IPS-15b (cell line): ENCODE results near the gene PPFIA1.

Experiments
- H3K27me3 ChIP-seq: one replicate; pipeline ENCODE4 v1.6.1; 2013; ENCODE audit warnings: low read length; ENCODE audit not compliant: control insufficient read depth, insufficient read depth
- H3K36me3 ChIP-seq: one replicate; pipeline ENCODE4 v1.6.1; 2013; ENCODE audit warnings: low read length; ENCODE audit not compliant: control insufficient read depth, insufficient read depth
- H3K4me1 ChIP-seq: one replicate; pipeline ENCODE4 v1.6.1; 2013; ENCODE audit warnings: mild to moderate bottlenecking, low read length; ENCODE audit not compliant: control insufficient read depth, insufficient read depth
- H3K4me3 ChIP-seq: one replicate; pipeline ENCODE4 v1.5.1; 2013; ENCODE audit warnings: low read depth, low read length
- H3K9ac ChIP-seq: one replicate; pipeline ENCODE4 v1.6.1; 2013; ENCODE audit warnings: low read depth, mild to moderate bottlenecking, low read length
- H3K9me3 ChIP-seq: one replicate; pipeline ENCODE4 v1.6.1; 2013; ENCODE audit warnings: mild to moderate bottlenecking, low read length; ENCODE audit not compliant: control insufficient read depth, insufficient read depth

The PPFIA1 gene

GRCh38 chr11:70415191-70415590 lies 144.7 kb downstream of the PPFIA1 start:
- no peaks in the 10 kb centered on the region for H3K9me3 ChIP-seq
- no peaks in the 10 kb centered on the region for H3K4me1 ChIP-seq
- no peak overlapping the region for H3K4me3 ChIP-seq
- no peaks in the 10 kb centered on the region for H3K27me3 ChIP-seq
- H3K36me3 ChIP-seq: peaks cover 89% of the 10 kb centered on the region
- no peak overlapping the region for H3K9ac ChIP-seq

GRCh38 chr11:70415642-70416395 lies 145.3 kb downstream of the PPFIA1 start:
- no peaks in the 10 kb centered on the region for H3K27me3 ChIP-seq
- no peaks in the 10 kb centered on the region for H3K4me1 ChIP-seq
- H3K4me3 ChIP-seq: no peak overlapping the region
- no peaks in the 10 kb centered on the region for H3K9me3 ChIP-seq
- peaks cover 86% of the 10 kb centered on the region for H3K36me3 ChIP-seq
- H3K9ac ChIP-seq: no peak overlapping the region

GRCh38 chr11:70416881-70417280 lies 146.4 kb downstream of the PPFIA1 start:
- no peaks in the 10 kb centered on the region for H3K9me3 ChIP-seq
- H3K4me1 ChIP-seq: no peaks in the 10 kb centered on the region
- H3K9ac ChIP-seq: no peak overlapping the region
- peaks cover 87% of the 10 kb centered on the region for H3K36me3 ChIP-seq
- no peaks in the 10 kb centered on the region for H3K27me3 ChIP-seq
- no peak overlapping the region for H3K4me3 ChIP-seq

- H3K36me3 ChIP-seq: peaks cover 85% of the 10 kb centered on the region
These were observed 147.6 kb downstream of the PPFIA1 start for GRCh38 chr11:70418130-70418529.

GRCh38 chr11:70419307-70420007 lies 149.0 kb downstream of the PPFIA1 start:
- H3K9me3 ChIP-seq: no peaks in the 10 kb centered on the region
- H3K36me3 ChIP-seq: peaks cover 85% of the 10 kb centered on the region
- H3K9ac ChIP-seq: no peak overlapping the region
- H3K4me1 ChIP-seq: no peaks in the 10 kb centered on the region
- no peaks in the 10 kb centered on the region for H3K27me3 ChIP-seq
- H3K4me3 ChIP-seq: no peak overlapping the region

More at GRCh38 chr11:70418130-70418529, 147.6 kb downstream of the PPFIA1 start:
- no peaks in the 10 kb centered on the region for H3K4me1 ChIP-seq
- H3K4me3 ChIP-seq: no peak overlapping the region
- H3K9me3 ChIP-seq: no peaks in the 10 kb centered on the region
- no peaks in the 10 kb centered on the region for H3K27me3 ChIP-seq
- H3K9ac ChIP-seq: no peak overlapping the region

- Histone ChIP-seq H3K4me1 (peaks cover 2% of the 10 kb centered on the region), H3K9ac (no peak overlapping the region), H3K9me3 (no peaks in the 10 kb centered on the region), H3K4me3 (no peak overlapping the region), H3K27me3 (no peaks in the 10 kb centered on the region), H3K36me3 (peaks cover 85% of the 10 kb centered on the region)
These were observed 149.5 kb downstream of the PPFIA1 start for GRCh38 chr11:70420008-70420464.

- Histone ChIP-seq H3K36me3 (peaks cover 85% of the 10 kb centered on the region), H3K4me3 (no peak overlapping the region), H3K27me3 (no peaks in the 10 kb centered on the region), H3K9ac (no peak overlapping the region), H3K4me1 (peaks cover 2% of the 10 kb centered on the region), H3K9me3 (no peaks in the 10 kb centered on the region)
These were observed 150.0 kb downstream of the PPFIA1 start for GRCh38 chr11:70420496-70420895.

GRCh38 chr11:70421123-70421522 lies 150.6 kb downstream of the PPFIA1 start:
- no peak overlapping the region for H3K9ac ChIP-seq
- H3K27me3 ChIP-seq: no peaks in the 10 kb centered on the region
- no peaks in the 10 kb centered on the region for H3K9me3 ChIP-seq
- H3K4me1 ChIP-seq: peaks cover 2% of the 10 kb centered on the region
- no peak overlapping the region for H3K4me3 ChIP-seq
- H3K36me3 ChIP-seq: peaks cover 83% of the 10 kb centered on the region

GRCh38 chr11:70422692-70423522 lies 152.4 kb downstream of the PPFIA1 start:
- Histone ChIP-seq H3K9ac (no peak overlapping the region), H3K36me3 (peaks cover 73% of the 10 kb centered on the region), H3K4me3 (no peak overlapping the region), H3K27me3 (no peaks in the 10 kb centered on the region), H3K9me3 (no peaks in the 10 kb centered on the region), H3K4me1 (peaks cover 2% of the 10 kb centered on the region)

- no peaks in the 10 kb centered on the region for H3K27me3 ChIP-seq
- H3K4me1 ChIP-seq: peaks cover 2% of the 10 kb centered on the region
- H3K36me3 ChIP-seq: peaks cover 68% of the 10 kb centered on the region
- H3K4me3 ChIP-seq: no peak overlapping the region
- no peaks in the 10 kb centered on the region for H3K9me3 ChIP-seq
- H3K9ac ChIP-seq: no peak overlapping the region
These were observed 153.3 kb downstream of the PPFIA1 start for GRCh38 chr11:70423523-70424505.
